ENCODE measurements around the gene NDUFS3.

Gene NDUFS3

DNA sequence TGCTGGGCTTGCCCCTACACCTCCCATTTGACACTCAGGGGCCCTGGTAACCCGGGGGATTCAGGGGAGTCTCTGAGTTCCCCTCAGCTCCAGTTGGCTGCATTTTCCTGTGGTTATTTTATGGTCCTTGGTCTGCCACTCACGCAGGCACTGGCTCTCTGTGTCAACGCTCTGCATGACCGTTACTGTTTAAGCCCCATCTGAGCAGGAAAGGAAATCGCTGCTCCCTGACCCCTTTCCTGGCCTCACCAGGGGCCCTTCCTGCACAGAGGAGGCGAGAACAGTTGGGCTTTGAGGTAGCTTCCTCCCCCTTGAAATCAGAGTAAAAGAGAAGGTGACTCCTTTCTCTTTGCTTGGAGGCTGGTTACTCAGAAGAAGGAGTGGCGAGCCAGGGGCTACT lies 12.9 kb downstream of the NDUFS3 start:
- no peak for DNase-seq (ENCODE audit: low spot score)

- DNase-seq (ENCODE audit: low spot score), result no peak
Measured at GRCh38 chr11:47592251-47592650, 13.4 kb downstream of the NDUFS3 start.

DNA sequence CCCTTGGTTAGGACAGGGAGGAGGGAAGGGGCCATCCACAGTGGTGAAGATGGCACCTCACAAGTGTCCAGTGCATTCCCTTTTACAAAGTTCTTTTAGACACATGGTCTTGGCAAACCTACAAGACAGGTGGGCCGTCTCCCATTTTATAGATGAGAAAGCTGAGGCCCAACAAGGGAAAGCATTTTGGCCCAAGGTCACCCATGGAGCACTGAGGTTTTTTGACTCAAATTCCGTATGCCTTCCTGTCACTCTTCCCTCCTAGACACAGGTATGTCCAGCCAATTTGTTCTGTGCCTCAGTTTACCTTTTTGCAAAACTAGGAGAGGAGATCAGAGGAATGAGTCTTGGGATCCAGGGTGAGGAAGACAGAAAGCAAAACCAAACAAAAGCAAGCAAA lies 14.1 kb downstream of the NDUFS3 start:
- no peak for DNase-seq (ENCODE audit: low spot score)

- DNase-seq (ENCODE audit: low spot score), result no peak
Measured at GRCh38 chr11:47593492-47593933, 14.6 kb downstream of the NDUFS3 start.

DNA sequence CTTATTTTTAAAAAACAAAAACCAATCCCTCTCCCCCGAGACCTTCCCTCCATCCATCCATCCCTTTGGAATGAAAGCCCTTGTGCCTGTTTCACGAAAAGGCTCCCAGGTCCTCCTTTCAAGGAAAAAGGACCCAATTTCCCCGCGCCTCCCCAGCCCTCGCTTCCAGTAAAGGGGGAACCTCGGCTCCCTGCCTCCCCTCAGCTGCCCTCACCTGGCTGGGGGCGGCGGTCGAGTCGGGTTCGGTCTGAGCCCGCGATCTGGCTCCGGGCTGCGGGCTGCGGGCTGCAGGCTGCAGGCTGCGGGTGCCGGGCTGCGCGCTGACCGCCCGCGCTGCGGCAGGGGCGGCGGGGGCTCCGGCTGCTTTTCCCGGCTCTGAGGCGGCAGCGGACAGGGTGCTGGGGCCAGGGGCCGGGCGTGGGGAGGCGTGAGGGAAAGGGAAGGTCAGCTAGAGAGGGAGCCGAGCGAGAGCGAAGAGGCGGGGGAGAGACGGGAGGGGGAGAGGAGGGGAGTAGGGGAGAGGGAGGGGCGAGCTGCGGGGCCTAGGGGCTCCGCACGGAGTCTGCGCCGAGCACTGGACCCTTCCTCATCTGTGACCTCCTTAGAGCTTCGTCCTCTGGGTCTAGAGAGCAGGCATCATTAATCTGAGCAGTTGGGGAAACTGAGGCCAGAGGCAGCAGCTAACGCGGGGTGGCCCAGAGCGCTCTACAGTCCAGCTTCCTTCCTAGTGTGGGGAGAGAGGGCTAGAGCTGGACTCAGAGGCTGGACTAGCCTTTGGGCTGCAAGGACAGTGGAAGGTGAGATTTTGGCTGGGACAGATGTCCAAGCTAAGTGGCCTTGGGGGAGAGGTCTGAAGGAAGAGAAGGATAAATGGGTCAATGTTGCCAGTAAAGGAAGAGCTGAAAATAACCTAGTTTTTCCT lies 15.3 kb downstream of the NDUFS3 start, which contains the start of gene C1QTNF4:
Gene C1QTNF4, minus strand, starts transcription at position 478 of the 922 bp plus-strand sequence. CDS start 3,601 bp downstream, outside the sequence.
- no peak for DNase-seq (ENCODE audit: low spot score)

DNA sequence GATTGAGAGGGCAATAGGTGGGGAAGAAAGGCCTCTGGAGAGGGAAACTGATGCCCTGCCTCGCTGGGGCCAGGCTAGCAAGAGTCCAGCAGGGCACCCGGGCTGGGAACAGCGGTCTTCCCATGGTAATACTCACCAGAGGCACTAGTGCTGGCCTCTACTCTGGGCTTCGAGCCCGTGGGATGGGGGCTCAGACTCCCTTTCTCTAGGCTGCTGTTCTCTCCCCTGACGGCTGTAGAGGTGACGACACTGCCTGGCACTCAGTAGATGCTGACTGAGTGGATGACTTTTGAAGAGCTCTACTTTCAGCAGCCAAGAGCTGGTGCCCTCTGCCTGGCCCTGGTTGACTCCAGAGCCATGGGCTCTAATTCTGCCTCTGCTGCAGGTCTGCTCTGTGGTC lies 16.2 kb downstream of the NDUFS3 start:
- no peak for DNase-seq (ENCODE audit: low spot score)

DNA sequence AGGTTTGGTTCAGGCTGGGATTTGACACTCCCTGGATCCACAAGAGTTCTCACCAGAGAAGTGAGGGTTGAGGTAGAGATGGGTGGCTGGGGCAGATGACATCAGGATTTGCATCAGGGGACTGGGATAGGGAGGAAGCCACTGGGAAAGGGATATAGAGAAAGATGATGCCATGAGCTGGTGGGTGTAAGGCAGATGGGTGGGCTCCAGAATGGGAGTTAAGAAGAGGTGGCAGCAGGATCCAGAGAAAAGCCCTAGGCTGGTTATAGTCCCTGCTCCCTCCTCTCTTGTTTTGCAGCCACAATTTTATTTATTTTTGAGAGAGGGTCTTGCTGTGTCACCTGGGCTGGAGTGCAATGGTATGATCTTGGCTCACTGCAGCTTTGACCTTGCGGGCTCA lies 17.1 kb downstream of the NDUFS3 start:
- no peak for DNase-seq (ENCODE audit: low spot score)

- no peak for DNase-seq (ENCODE audit: low spot score)
Measured at GRCh38 chr11:47599902-47600301, 21.0 kb downstream of the NDUFS3 start.

GRCh38 chr11:47603295-47603694 lies 24.4 kb downstream of the NDUFS3 start:
- no peak for DNase-seq (ENCODE audit: low spot score)

GRCh38 chr11:47605921-47606320 lies 27.0 kb downstream of the NDUFS3 start:
- no peak for DNase-seq (ENCODE audit: low spot score)

- DNase-seq (ENCODE audit: low spot score), result no peak
Measured at GRCh38 chr11:47606731-47607130, 27.9 kb downstream of the NDUFS3 start.

DNA sequence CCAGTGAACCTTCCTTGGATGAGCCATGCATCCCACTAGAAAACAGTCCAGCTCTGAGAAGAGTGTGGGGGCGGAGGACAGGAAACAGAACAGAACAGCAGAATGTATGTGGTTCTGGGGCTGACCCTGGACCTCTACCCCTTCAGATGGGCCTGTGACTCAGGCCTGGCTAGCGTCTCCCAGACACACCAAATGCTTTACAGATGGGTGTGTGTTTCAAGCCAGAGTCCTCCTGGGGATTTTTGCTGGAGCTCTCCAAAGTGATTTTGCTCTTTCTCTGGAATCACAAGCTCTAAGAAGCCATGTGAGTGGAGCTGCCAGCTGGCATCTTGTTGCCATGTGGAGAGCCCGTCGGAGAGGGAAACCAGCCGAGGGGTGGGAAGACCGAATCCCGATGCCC lies 28.5 kb downstream of the NDUFS3 start:
- DNase-seq (ENCODE audit: low spot score), result no peak

DNA sequence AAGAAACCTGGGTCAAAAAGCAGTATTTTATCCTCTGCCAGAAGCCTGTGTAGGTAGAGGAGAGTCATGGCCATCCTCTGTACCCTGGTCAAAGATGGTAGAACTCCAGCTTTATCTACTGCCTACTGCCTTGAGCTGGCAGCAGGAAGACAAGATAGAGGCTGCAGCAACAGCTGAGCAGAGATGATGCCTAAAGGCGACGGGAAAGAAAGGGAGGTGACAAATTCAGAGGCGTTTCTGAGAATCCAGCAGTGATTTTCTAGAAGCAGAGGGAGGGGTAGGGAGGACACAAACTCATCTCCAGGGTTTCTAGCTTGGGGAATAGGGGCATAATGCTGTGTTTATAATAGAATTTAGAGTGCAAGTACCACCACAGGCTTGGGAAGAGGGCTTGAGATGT lies 30.8 kb downstream of the NDUFS3 start:
- DNase-seq (ENCODE audit: low spot score), result no peak

GRCh38 chr11:47611348-47611794 lies 32.5 kb downstream of the NDUFS3 start:
- no peak for DNase-seq (ENCODE audit: low spot score)

DNA sequence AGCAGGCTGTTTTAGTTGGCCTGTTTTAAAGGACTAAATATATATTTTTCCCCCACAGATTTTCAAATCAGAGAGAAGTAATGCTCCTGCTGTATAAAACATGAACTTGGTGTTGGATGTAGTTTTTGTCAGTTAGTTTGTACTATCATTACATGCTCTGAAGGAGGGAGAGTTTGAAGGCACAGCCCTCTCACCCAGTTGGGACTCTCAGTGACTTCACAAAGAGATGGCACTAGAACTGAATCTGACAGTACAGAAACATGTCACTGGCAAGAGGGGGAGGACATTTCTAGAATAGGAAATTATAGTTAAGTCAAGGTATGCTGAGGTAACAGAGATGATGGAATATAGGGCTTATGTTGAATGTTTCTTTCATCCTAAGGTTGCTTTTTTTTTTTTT lies 36.4 kb downstream of the NDUFS3 start:
- DNase-seq (ENCODE audit: low spot score), result no peak

DNA sequence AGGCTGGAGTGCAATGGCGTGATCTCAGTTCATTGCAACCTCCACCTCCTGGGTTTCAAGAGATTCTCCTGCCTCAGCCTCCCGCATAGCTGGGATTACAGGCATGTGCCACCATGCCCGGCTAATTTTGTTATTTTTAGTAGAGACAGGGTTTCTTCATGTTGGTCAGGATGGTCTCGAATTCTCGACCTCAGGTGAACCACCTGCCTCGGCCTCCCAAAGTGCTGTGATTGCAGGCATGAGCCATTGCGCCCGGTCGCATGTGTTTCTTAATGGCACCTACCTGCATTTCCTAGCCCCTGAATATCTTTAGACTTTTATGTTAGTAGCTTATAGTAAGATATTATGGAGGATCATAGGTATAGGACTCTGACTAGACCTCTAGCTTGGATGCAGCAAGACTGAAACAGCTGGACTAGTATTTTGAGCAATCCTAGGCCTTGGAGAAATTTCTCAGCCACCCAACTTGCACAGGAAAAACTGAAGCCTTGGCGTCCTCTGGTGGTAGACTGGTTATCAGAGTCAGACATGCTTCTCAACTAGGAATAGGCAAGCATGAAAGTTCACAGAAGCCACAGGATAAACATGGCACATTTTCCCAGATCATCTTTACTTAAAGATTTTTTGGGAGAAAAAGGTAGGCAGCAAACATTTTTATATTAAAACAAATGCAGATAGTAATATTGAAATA lies 38.0 kb downstream of the NDUFS3 start:
- DNase-seq (ENCODE audit: low spot score), result no peak

- DNase-seq (ENCODE audit: low spot score), result no peak
Measured at GRCh38 chr11:47617417-47617809, 38.5 kb downstream of the NDUFS3 start.

DNA sequence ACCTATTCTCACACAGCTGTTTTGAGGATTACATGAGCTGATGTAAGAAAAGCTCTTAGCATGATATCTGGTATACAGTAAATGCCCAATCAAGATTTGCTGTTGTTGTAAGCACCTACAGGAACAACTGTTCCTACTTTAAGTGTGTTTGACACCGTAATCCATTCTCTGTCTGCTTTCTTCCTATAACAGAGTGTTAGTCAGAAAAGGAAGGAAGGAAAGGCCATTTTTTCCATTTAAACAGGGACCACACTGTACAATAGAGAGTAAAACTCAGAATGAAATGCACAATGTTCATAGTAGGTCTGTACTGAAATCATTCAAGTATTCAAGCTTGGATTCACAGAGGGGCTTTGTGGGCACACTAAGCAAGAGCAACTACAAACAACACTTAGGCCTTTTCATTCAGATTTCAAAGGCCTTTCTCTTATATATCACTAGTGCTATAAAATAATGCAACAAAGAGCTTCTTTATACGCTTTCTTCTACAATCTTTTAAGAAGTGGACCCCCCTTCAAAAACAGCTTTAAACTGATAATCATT lies 42.0 kb downstream of the NDUFS3 start:
- DNase-seq (ENCODE audit: low spot score), result no peak

DNA sequence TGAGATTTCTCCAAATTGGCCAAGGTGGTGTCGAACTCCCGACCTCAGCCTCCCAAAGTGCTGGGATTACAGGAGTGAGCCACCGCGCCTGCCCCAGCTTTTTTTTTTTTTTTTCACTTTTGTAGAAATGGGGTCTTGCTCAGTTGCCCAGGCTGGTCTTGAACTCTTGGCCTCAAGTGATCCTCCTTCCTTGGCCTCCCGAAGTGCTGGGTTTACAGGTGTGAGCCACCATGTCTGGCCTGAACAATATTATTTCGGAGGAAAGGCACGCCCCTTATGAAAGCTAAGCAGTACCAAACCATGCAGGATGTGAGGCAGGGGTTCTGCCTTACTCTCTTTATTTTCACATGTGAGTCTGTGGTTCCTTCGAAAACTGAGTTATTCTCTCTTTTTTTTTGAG lies 47.4 kb downstream of the NDUFS3 start:
- no peak for DNase-seq (ENCODE audit: low spot score)

DNA sequence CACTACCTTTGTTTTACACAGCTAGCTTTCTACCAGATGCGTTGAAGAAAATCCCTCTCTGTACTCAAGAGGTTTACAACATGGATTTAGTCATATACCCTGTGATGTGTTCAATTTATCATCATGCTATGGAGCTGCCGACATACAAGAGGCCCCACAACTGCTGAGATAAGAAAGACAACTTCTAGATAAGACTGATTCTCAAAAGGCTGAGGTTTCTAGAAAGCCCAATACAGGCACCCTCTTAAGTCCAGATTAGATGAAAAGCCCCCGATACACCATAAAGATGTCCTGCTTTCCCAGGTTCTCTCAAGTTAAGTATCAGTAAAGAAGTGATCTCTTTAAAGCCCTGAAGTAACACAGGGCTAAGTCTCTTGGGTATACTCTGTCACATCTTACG lies 49.2 kb downstream of the NDUFS3 start:
- DNase-seq (ENCODE audit: low spot score), result no peak

GRCh38 chr11:47631473-47631872 lies 52.6 kb downstream of the NDUFS3 start:
- DNase-seq (ENCODE audit: low spot score), result no peak

All from left forelimb (tissue), 1 donor.